SU-DHL-6 (cell line): Measurements from ENCODE around the gene ATL1.

ENCODE experiments used
- H2AFZ ChIP-seq: fragments of 200-600 bp; sonication (generic); 2 replicates; pipeline ENCODE4 v1.6.1; 2014; ENCODE audit warnings: low read depth, mild to moderate bottlenecking, moderate library complexity, mixed read lengths, antibody characterized with exemption, low read length; ENCODE audit not compliant: severe bottlenecking
- H3F3A ChIP-seq: fragments of 200-600 bp; shearing (Covaris generic); 2 replicates; pipeline ENCODE4 v1.6.0; 2016; ENCODE audit warnings: antibody characterized with exemption, mild to moderate bottlenecking; ENCODE audit not compliant: insufficient read depth
- H3K27ac ChIP-seq: fragments of 200-600 bp; sonication (generic); 2 replicates; pipeline ENCODE4 v1.5.1; 2016; ENCODE audit warnings: low read depth, mild to moderate bottlenecking, low read length, moderate library complexity, mixed read lengths
- H3K27me3 ChIP-seq: fragments of 200-600 bp; sonication (generic), shearing (Covaris generic); 2 replicates; pipeline ENCODE4 v1.6.0; 2014; ENCODE audit warnings: mild to moderate bottlenecking, low read length
- H3K36me3 ChIP-seq: fragments of 200-600 bp; sonication (generic); 2 replicates; pipeline ENCODE4 v1.6.1; 2014; ENCODE audit warnings: mild to moderate bottlenecking, low read length, mixed read lengths
- H3K4me2 ChIP-seq: fragments of 300-600, 200-600 bp; shearing (Covaris generic), sonication (generic); 2 replicates; pipeline ENCODE4 v1.6.0; 2014; ENCODE audit warnings: low read length, low read depth, mild to moderate bottlenecking; ENCODE audit not compliant: poor library complexity, severe bottlenecking
- H3K4me3 ChIP-seq: fragments of 200-600 bp; sonication (generic); 2 replicates; pipeline ENCODE4 v1.5.1; 2014; ENCODE audit warnings: antibody characterized with exemption, low read length, mild to moderate bottlenecking, mixed read lengths; ENCODE audit not compliant: insufficient read depth, poor library complexity, severe bottlenecking
- H3K79me2 ChIP-seq: fragments of 200-600 bp; sonication (generic); 2 replicates; pipeline ENCODE4 v1.6.1; 2014; ENCODE audit warnings: mild to moderate bottlenecking, low read length, moderate library complexity; ENCODE audit not compliant: insufficient read depth
- H3K9ac ChIP-seq: fragments of 200-600 bp; sonication (generic); 2 replicates; pipeline ENCODE4 v1.7.0; 2014; ENCODE audit warnings: mild to moderate bottlenecking, low read length
- H3K9me2 ChIP-seq: fragments of 200-600 bp; sonication (generic); replicated peaks from 2 replicates; pipeline ENCODE4 v1.6.1; 2014; ENCODE audit warnings: low read length; ENCODE audit not compliant: insufficient read depth
- H3K9me3 ChIP-seq: fragments of 200-600 bp; sonication (generic); 2 replicates; pipeline ENCODE4 v1.6.1; 2014; ENCODE audit warnings: low read length, mixed read lengths; ENCODE audit not compliant: insufficient read depth
- H4K20me1 ChIP-seq: fragments of 200-600 bp; sonication (generic); 2 replicates; pipeline ENCODE4 v1.6.1; 2014; ENCODE audit warnings: low read depth, mild to moderate bottlenecking, antibody characterized with exemption, low read length, moderate library complexity, mixed read lengths
- EZH2phosphoT487 ChIP-seq: fragments of 200-600 bp; sonication (generic), shearing (Covaris generic); conservative IDR thresholded peaks from 2 replicates; pipeline ENCODE4 v1.6.1; 2018; ENCODE audit warnings: mild to moderate bottlenecking, antibody characterized with exemption, low read length, moderate library complexity, mixed read lengths
- TF ChIP-seq, protein P1 (sequence below): fragments of 200-600 bp; sonication (generic); IDR thresholded peaks from one replicate; pipeline ENCODE4 v1.5.1; 2017; ENCODE audit warnings: antibody characterized with exemption, mild to moderate bottlenecking, low read length, moderate library complexity; ENCODE audit not compliant: insufficient read depth, poor library complexity, severe bottlenecking

ATL1 gene

DNA sequence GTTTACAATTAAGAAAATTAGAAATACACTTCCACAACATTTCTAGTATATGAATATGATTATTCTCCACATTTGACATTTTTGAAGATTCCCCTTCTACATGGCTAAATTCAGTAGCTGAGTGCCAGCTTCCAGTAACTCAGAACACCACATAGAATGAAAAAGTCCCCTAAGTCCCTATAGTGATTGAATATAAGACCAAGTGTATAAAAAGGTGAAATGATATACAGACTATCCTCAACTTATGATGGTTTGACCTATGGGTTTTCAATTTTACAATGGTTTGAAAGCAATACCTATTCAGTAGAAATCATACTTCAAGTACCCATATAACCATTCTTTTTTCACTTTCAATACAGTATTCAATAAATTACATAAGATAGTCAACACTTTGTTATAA, 15.8 kb downstream of the ATL1 start:
- H3F3A ChIP-seq, result no peaks in the 10 kb centered on the region
- H3K36me3 ChIP-seq, result no peaks in the 10 kb centered on the region
- no peak overlapping the region for H3K9ac ChIP-seq
- no peaks in the 10 kb centered on the region for H4K20me1 ChIP-seq
- H3K9me2 ChIP-seq, result no peaks in the 10 kb centered on the region
- no peak for TF ChIP-seq EZH2phosphoT487
- TF ChIP-seq, protein P1, sequence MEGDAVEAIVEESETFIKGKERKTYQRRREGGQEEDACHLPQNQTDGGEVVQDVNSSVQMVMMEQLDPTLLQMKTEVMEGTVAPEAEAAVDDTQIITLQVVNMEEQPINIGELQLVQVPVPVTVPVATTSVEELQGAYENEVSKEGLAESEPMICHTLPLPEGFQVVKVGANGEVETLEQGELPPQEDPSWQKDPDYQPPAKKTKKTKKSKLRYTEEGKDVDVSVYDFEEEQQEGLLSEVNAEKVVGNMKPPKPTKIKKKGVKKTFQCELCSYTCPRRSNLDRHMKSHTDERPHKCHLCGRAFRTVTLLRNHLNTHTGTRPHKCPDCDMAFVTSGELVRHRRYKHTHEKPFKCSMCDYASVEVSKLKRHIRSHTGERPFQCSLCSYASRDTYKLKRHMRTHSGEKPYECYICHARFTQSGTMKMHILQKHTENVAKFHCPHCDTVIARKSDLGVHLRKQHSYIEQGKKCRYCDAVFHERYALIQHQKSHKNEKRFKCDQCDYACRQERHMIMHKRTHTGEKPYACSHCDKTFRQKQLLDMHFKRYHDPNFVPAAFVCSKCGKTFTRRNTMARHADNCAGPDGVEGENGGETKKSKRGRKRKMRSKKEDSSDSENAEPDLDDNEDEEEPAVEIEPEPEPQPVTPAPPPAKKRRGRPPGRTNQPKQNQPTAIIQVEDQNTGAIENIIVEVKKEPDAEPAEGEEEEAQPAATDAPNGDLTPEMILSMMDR, result no peak
- H3K27ac ChIP-seq, result no peak overlapping the region
- no peaks in the 10 kb centered on the region for H3K27me3 ChIP-seq
- no peak overlapping the region for H2AFZ ChIP-seq
- H3K4me2 ChIP-seq, result no peak overlapping the region
- no peaks in the 10 kb centered on the region for H3K9me3 ChIP-seq
- H3K4me3 ChIP-seq, result no peak overlapping the region
- no peaks in the 10 kb centered on the region for H3K79me2 ChIP-seq

DNA sequence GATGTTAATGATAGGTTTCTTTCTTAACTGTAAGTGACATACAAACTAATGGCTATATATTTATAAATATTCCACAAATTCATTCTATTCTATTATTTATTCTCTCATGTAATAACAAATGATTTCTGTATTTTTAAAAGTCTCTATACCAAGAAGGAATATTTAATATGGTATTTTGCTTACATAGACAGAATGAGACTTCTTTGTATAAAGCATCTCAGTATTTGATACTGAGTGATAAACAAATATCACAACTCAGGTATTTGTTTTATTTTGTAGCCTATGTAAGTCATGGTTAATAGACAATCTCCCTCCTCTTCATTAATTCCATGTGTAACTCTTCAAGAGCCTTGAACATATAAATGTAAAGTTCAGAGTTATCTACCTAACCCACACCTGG, 18.0 kb downstream of the ATL1 start:
- no peak overlapping the region for H3K9ac ChIP-seq
- no peaks in the 10 kb centered on the region for H3F3A ChIP-seq
- H3K27ac ChIP-seq, result no peak overlapping the region
- no peaks in the 10 kb centered on the region for H3K79me2 ChIP-seq
- no peaks in the 10 kb centered on the region for H3K9me3 ChIP-seq
- H3K4me3 ChIP-seq, result no peak overlapping the region
- no peaks in the 10 kb centered on the region for H3K9me2 ChIP-seq
- H3K4me2 ChIP-seq, result no peak overlapping the region
- no peaks in the 10 kb centered on the region for H3K36me3 ChIP-seq
- no peaks in the 10 kb centered on the region for H3K27me3 ChIP-seq
- TF ChIP-seq EZH2phosphoT487, result no peak
- TF ChIP-seq, protein P1, result no peak
- no peak overlapping the region for H2AFZ ChIP-seq
- H4K20me1 ChIP-seq, result no peaks in the 10 kb centered on the region

GRCh38 chr14:50578433-50578832, 18.5 kb downstream of the ATL1 start:
- Histone ChIP-seq H3K9ac (no peak overlapping the region), H3F3A (no peaks in the 10 kb centered on the region), H4K20me1 (no peaks in the 10 kb centered on the region), H2AFZ (no peak overlapping the region), H3K36me3 (no peaks in the 10 kb centered on the region), H3K79me2 (no peaks in the 10 kb centered on the region), H3K27ac (no peak overlapping the region), H3K9me3 (no peaks in the 10 kb centered on the region), H3K27me3 (no peaks in the 10 kb centered on the region), H3K4me3 (no peak overlapping the region), H3K9me2 (no peaks in the 10 kb centered on the region), H3K4me2 (no peak overlapping the region)
- TF ChIP-seq, protein P1, result no peak
- no peak for TF ChIP-seq EZH2phosphoT487
